OCI-LY3 (cell line): Measurements from ENCODE around the gene RPS24.

ENCODE experiments used
- H2AFZ ChIP-seq: fragments of 200-600, 300-600 bp; shearing (Covaris generic); 2 replicates; pipeline ENCODE4 v1.6.0; 2014; ENCODE audit warnings: antibody characterized with exemption, low read depth, low read length
- H3K27ac ChIP-seq: fragments of 200-600, 300-600 bp; sonication (generic); 2 replicates; pipeline ENCODE4 v1.5.1; 2014; ENCODE audit warnings: mild to moderate bottlenecking, low read length, moderate library complexity, mixed read lengths
- H3K27me3 ChIP-seq: fragments of 200-600, 300-600 bp; sonication (generic); 2 replicates; pipeline ENCODE4 v1.6.1; 2014; ENCODE audit warnings: low read depth, low read length, mixed read lengths
- H3K36me3 ChIP-seq: fragments of 200-600, 300-600 bp; sonication (generic); replicated peaks from 2 replicates; pipeline ENCODE3; 2014; ENCODE audit warnings: low read depth, low read length, mixed read lengths
- H3K4me1 ChIP-seq: fragments of 300-600, 200-600 bp; sonication (generic); 2 replicates; pipeline ENCODE4 v1.6.1; 2014; ENCODE audit warnings: low read length, mixed read lengths
- H3K4me2 ChIP-seq: fragments of 200-600, 300-600 bp; sonication (generic); 2 replicates; pipeline ENCODE4 v1.6.1; 2014; ENCODE audit warnings: low read length, mixed read lengths
- H3K4me3 ChIP-seq: fragments of 300-600, 200-600 bp; sonication (generic); 2 replicates; pipeline ENCODE4 v1.5.1; 2014; ENCODE audit warnings: antibody characterized with exemption, mild to moderate bottlenecking, low read length, moderate library complexity
- H3K79me2 ChIP-seq: fragments of 300-600, 200-600 bp; shearing (Covaris generic); 2 replicates; pipeline ENCODE4 v1.6.1; 2014; ENCODE audit warnings: mild to moderate bottlenecking, low read length, mixed read lengths
- H3K9ac ChIP-seq: fragments of 300-600, 200-600 bp; shearing (Covaris generic); 2 replicates; pipeline ENCODE4 v1.6.0; 2014; ENCODE audit warnings: mild to moderate bottlenecking, low read length, moderate library complexity
- H3K9me3 ChIP-seq: fragments of 200-600, 300-600 bp; shearing (Covaris generic); 2 replicates; pipeline ENCODE4 v1.6.1; 2014; ENCODE audit warnings: low read length, mixed read lengths; ENCODE audit not compliant: insufficient read depth
- H4K20me1 ChIP-seq: fragments of 200-600, 300-600 bp; sonication (generic); 2 replicates; pipeline ENCODE4 v1.6.1; 2016; ENCODE audit warnings: low read length, mixed read lengths; ENCODE audit not compliant: insufficient read depth
- EZH2phosphoT487 ChIP-seq: fragments of 200-600 bp; shearing (Covaris generic); IDR thresholded peaks from 2 replicates; pipeline ENCODE4 v1.6.1; 2018; ENCODE audit warnings: antibody characterized with exemption, mixed run types, low read depth
- TF ChIP-seq, protein P1 (sequence below): fragments of 200-600, 300-600 bp; sonication (generic); IDR thresholded peaks from 2 replicates; pipeline ENCODE4 v1.5.1; 2014; ENCODE audit warnings: antibody characterized with exemption, low read length, low read depth

The RPS24 gene

GRCh38 chr10:78038105-78038504 lies 4.4 kb downstream of the RPS24 start:
- no peak overlapping the region for H3K27ac ChIP-seq
- peaks cover 76% of the 10 kb centered on the region for H3K36me3 ChIP-seq
- H3K79me2 ChIP-seq = peaks cover 75% of the 10 kb centered on the region
- no peak overlapping the region for H2AFZ ChIP-seq
- no peak for TF ChIP-seq EZH2phosphoT487
- TF ChIP-seq, protein P1, sequence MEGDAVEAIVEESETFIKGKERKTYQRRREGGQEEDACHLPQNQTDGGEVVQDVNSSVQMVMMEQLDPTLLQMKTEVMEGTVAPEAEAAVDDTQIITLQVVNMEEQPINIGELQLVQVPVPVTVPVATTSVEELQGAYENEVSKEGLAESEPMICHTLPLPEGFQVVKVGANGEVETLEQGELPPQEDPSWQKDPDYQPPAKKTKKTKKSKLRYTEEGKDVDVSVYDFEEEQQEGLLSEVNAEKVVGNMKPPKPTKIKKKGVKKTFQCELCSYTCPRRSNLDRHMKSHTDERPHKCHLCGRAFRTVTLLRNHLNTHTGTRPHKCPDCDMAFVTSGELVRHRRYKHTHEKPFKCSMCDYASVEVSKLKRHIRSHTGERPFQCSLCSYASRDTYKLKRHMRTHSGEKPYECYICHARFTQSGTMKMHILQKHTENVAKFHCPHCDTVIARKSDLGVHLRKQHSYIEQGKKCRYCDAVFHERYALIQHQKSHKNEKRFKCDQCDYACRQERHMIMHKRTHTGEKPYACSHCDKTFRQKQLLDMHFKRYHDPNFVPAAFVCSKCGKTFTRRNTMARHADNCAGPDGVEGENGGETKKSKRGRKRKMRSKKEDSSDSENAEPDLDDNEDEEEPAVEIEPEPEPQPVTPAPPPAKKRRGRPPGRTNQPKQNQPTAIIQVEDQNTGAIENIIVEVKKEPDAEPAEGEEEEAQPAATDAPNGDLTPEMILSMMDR = no peak
- H3K4me3 ChIP-seq = no peak overlapping the region
- H3K9ac ChIP-seq = no peak overlapping the region
- H3K4me1 ChIP-seq = peaks cover 21% of the 10 kb centered on the region
- H3K4me2 ChIP-seq = no peak overlapping the region
- peaks cover 81% of the 10 kb centered on the region for H4K20me1 ChIP-seq
- no peaks in the 10 kb centered on the region for H3K27me3 ChIP-seq
- no peaks in the 10 kb centered on the region for H3K9me3 ChIP-seq

GRCh38 chr10:78038791-78039547 lies 5.3 kb downstream of the RPS24 start:
- H3K27ac ChIP-seq = no peak overlapping the region
- peaks cover 76% of the 10 kb centered on the region for H3K36me3 ChIP-seq
- TF ChIP-seq EZH2phosphoT487 = no peak
- TF ChIP-seq, protein P1 = no peak
- H3K4me2 ChIP-seq = no peak overlapping the region
- peaks cover 24% of the 10 kb centered on the region for H3K4me1 ChIP-seq
- no peak overlapping the region for H2AFZ ChIP-seq
- H3K4me3 ChIP-seq = no peak overlapping the region
- no peaks in the 10 kb centered on the region for H3K27me3 ChIP-seq
- H3K9me3 ChIP-seq = no peaks in the 10 kb centered on the region
- peaks cover 86% of the 10 kb centered on the region for H4K20me1 ChIP-seq
- peaks cover 71% of the 10 kb centered on the region for H3K79me2 ChIP-seq
- no peak overlapping the region for H3K9ac ChIP-seq

DNA sequence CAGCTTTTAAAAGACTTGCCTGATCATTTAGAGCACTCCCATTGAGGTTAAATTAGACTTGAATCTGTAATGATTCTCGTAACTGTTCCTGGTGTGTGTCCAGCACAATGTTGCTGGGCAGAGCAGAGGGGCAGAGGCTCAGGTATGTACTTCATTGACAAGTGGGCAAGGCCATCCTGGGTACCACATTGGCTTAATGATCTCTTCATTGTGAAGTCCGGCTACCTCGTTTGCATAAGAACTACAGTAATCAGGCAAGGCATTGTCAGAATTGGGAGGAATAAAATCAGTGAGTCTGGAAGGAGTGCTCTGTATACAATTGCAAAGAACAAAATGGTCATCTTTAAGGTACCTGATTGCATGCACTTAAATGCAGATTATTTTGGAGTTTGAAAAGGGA lies 6.1 kb downstream of the RPS24 start:
- Histone ChIP-seq H2AFZ (no peak overlapping the region), H4K20me1 (peaks cover 84% of the 10 kb centered on the region), H3K4me2 (no peak overlapping the region), H3K27ac (no peak overlapping the region), H3K36me3 (peaks cover 70% of the 10 kb centered on the region), H3K9me3 (no peaks in the 10 kb centered on the region), H3K79me2 (peaks cover 63% of the 10 kb centered on the region), H3K4me3 (no peak overlapping the region), H3K9ac (no peak overlapping the region), H3K27me3 (no peaks in the 10 kb centered on the region), H3K4me1 (peaks cover 30% of the 10 kb centered on the region)
- TF ChIP-seq, protein P1 = no peak
- no peak for TF ChIP-seq EZH2phosphoT487

DNA sequence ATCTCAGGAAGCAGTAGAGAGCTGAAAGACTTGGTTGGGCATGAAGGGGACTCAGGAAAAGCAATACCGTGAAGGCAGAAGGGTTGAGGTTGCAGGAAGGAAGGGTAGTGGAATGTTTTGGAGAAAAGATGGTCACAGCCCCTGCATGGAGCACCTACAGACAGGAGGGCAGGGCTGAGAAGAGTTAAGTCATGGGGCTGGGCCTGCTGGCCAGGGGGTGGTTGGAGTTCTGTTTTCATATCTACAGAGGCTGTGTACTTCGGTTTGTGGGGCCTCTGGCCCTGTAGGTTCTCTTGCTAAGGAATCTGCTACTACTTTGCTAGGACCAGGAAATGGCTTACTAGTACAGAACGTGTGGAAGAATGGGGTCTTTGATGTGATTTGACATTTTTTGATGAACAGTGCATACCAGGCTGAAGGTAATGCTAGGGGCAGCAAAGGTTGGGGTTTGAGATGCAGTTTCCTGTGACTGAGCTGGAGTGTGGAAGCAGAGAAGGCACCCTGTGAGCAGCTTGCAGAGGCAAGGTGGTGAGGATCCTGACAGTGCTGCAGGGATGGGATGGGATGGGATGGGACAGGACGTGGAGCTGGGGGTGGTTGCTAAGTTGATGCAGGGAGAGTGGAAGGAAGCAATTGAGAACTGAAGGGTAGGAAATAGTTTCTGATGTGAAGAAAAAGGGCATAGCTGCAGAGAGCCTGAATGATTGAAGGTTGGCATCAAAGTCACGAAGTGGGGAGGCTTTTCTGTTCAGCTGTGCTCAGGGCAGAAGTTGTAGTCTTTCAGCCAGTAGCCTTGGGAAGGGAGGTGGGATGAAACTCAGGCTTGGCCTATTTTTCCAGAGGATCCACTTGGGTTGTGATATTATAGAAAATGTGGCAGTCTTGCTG lies 7.8 kb downstream of the RPS24 start:
- no peak for TF ChIP-seq EZH2phosphoT487
- TF ChIP-seq, protein P1 = no peak
- H3K79me2 ChIP-seq = peaks cover 47% of the 10 kb centered on the region
- H3K27me3 ChIP-seq = no peaks in the 10 kb centered on the region
- no peaks in the 10 kb centered on the region for H3K9me3 ChIP-seq
- peaks cover 28% of the 10 kb centered on the region for H3K4me1 ChIP-seq
- no peak overlapping the region for H3K27ac ChIP-seq
- H4K20me1 ChIP-seq = peaks cover 67% of the 10 kb centered on the region
- no peak overlapping the region for H2AFZ ChIP-seq
- no peak overlapping the region for H3K4me2 ChIP-seq
- H3K9ac ChIP-seq = no peak overlapping the region
- no peak overlapping the region for H3K4me3 ChIP-seq
- peaks cover 54% of the 10 kb centered on the region for H3K36me3 ChIP-seq
